HEK293T (cell line): Measurements from ENCODE around the gene ZNF778.
"Not testable (repeated sequence)": the region's sequence is repeated elsewhere in the genome, so short reads cannot be mapped to it uniquely, and the experiment has no call there.

Source experiments
- CTCF ChIA-PET: fragments of 350-600 bp; formaldehyde crosslinking; extraction: SDS; loops from one replicate; lab custom pipeline; 2021; ENCODE audit warnings: antibody characterized with exemption, inconsistent platforms; lab: Yijun Ruan, JAX
- POLR2A ChIA-PET: fragments of 350-600 bp; formaldehyde crosslinking; extraction: SDS; loops from one replicate; lab custom pipeline; 2020; ENCODE audit warnings: antibody characterized with exemption, inconsistent platforms; lab: Yijun Ruan, JAX
- DNase-seq: peaks from one replicate; pipeline ENCODE4 v3.0.0; 2012; ENCODE audit warnings: mixed read lengths; ENCODE audit errors: extremely low spot score
- ARNT ChIP-seq: fragments of 450-650 bp; IDR thresholded peaks from 2 replicates; pipeline ENCODE4 v1.6.1; 2017; ENCODE audit warnings: mild to moderate bottlenecking
- BHLHE40 ChIP-seq: fragments of 450-650 bp; IDR thresholded peaks from 2 replicates; pipeline ENCODE4 v1.6.1; 2016; ENCODE audit warnings: mild to moderate bottlenecking, moderate library complexity, borderline replicate concordance
- CTBP1 ChIP-seq: fragments of 450-650 bp; IDR thresholded peaks from 2 replicates; pipeline ENCODE4 v1.6.1; 2016; ENCODE audit warnings: borderline replicate concordance
- ELF4 ChIP-seq: fragments of 450-650 bp; IDR thresholded peaks from 2 replicates; pipeline ENCODE4 v1.6.1; 2017; ENCODE audit warnings: antibody characterized with exemption
- FOXA1 ChIP-seq: fragments of 450-650 bp; IDR thresholded peaks from 2 replicates; pipeline ENCODE4 v1.6.1; 2016; ENCODE audit warnings: mild to moderate bottlenecking
- FOXK2 ChIP-seq: fragments of 450-650 bp; IDR thresholded peaks from 2 replicates; pipeline ENCODE4 v1.6.1; 2016; ENCODE audit warnings: mild to moderate bottlenecking
- FOXM1 ChIP-seq: fragments of 450-650 bp; IDR thresholded peaks from 2 replicates; pipeline ENCODE4 v1.6.1; 2017; ENCODE audit warnings: mild to moderate bottlenecking, borderline replicate concordance
- HDGF ChIP-seq: fragments of 450-650 bp; IDR thresholded peaks from 2 replicates; pipeline ENCODE4 v1.6.1; 2017; ENCODE audit warnings: antibody characterized with exemption, borderline replicate concordance
- L3MBTL2 ChIP-seq: fragments of 450-650 bp; conservative IDR thresholded peaks from 2 replicates; pipeline ENCODE4 v1.6.1; 2016; ENCODE audit warnings: mild to moderate bottlenecking
- LEF1 ChIP-seq: fragments of 450-650 bp; IDR thresholded peaks from 2 replicates; pipeline ENCODE4 v1.6.1; 2017; ENCODE audit warnings: mild to moderate bottlenecking, borderline replicate concordance
- NFRKB ChIP-seq: fragments of 450-650 bp; IDR thresholded peaks from 2 replicates; pipeline ENCODE4 v1.6.1; 2016; ENCODE audit warnings: mild to moderate bottlenecking, moderate library complexity
- SP1 ChIP-seq: fragments of 450-650 bp; IDR thresholded peaks from 2 replicates; pipeline ENCODE4 v1.6.1; 2017
- SUZ12 ChIP-seq: fragments of 450-650 bp; IDR thresholded peaks from 2 replicates; pipeline ENCODE4 v1.6.1; 2016; ENCODE audit warnings: mild to moderate bottlenecking
- TARDBP ChIP-seq: fragments of 450-650 bp; IDR thresholded peaks from 2 replicates; pipeline ENCODE4 v1.6.1; 2016
- ZNF384 ChIP-seq: fragments of 450-650 bp; IDR thresholded peaks from 2 replicates; pipeline ENCODE4 v1.6.1; 2016
- TF ChIP-seq, protein P1 (sequence below): fragments of 450-650 bp; IDR thresholded peaks from 2 replicates; pipeline ENCODE4 v1.6.1; 2016

The ZNF778 gene

DNA sequence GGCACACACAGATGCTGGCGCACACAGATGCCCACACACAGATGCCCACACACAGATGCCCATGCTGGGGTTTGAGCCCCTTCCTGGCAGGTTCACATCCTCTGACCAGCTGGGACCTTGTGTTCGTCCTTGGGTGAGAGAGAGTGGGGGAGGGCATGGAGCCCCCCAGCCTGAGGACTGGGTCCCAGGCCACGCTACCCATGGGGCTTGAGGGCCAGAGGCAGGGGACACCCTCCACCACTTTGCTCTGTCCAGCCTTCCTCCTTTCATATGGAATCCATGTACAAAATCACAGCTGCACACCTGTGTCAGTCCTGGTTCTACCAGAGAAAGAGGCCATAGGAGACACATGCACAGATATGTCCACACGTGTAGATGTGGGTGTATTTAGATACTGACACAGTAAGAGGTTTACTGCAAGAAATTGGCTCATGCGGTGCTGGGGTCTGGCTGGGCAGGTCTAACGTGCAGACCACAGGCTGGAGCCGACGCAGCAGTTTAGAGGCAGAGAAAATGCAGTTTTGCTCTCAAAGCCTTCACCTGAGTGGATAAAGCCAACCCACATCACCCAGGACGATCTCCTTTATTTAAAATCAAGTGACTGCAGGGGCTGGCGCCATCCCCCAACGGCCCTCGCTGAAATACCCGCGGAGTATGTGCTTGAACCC, 28.0 kb upstream of the ZNF778 start:
- ChIA-PET CTCF (no interaction called here), POLR2A (no interaction called here)
- no peak for TF ChIP-seq LEF1
- TF ChIP-seq ELF4, result no peak
- no peak for DNase-seq

DNA sequence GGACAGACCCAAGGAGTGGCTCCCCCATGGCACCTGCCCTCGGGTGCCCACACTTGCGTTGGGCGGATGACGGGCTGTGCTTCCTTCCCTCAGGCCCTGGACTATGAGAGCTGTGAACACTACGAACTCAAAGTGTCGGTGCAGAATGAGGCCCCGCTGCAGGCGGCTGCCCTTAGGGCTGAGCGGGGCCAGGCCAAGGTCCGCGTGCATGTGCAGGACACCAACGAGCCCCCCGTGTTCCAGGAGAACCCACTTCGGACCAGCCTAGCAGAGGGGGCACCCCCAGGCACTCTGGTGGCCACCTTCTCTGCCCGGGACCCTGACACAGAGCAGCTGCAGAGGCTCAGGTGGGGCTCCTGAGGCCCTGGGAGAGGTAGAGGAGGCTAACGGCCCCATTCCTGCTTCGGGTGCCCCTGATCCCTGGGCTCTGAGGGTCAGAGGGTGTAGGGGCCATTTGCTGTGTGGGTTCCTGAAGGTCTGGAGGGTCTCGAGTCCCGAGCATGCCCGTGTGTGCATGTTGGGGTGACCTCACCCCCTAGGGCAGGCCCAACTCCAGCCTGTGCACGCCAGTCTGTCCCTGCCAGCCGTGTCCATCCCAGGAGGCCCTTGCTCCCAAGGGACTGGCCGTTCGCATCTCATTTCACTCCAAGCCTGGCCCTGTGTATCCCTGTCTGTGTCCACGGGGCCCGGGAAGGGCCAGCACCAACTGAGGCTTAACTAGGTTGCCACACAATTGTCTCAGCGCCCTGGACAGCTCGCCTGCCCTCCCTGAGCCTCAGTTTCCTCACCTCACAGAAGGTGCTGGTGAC, 27.1 kb upstream of the ZNF778 start:
- ChIA-PET CTCF (no interaction called here), POLR2A (no interaction called here)
- TF ChIP-seq TARDBP (no peak), CTBP1 (no peak), BHLHE40 (no peak), ZNF384 (no peak), FOXM1 (no peak), SUZ12 (no peak), ARNT (no peak), FOXK2 (no peak), HDGF (no peak), FOXA1 (no peak), NFRKB (no peak), ELF4 (no peak), LEF1 (no peak), SP1 (no peak), L3MBTL2 (no peak)
- TF ChIP-seq, protein P1, sequence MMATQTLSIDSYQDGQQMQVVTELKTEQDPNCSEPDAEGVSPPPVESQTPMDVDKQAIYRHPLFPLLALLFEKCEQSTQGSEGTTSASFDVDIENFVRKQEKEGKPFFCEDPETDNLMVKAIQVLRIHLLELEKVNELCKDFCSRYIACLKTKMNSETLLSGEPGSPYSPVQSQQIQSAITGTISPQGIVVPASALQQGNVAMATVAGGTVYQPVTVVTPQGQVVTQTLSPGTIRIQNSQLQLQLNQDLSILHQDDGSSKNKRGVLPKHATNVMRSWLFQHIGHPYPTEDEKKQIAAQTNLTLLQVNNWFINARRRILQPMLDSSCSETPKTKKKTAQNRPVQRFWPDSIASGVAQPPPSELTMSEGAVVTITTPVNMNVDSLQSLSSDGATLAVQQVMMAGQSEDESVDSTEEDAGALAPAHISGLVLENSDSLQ, result no peak
- DNase-seq, result no peak

DNA sequence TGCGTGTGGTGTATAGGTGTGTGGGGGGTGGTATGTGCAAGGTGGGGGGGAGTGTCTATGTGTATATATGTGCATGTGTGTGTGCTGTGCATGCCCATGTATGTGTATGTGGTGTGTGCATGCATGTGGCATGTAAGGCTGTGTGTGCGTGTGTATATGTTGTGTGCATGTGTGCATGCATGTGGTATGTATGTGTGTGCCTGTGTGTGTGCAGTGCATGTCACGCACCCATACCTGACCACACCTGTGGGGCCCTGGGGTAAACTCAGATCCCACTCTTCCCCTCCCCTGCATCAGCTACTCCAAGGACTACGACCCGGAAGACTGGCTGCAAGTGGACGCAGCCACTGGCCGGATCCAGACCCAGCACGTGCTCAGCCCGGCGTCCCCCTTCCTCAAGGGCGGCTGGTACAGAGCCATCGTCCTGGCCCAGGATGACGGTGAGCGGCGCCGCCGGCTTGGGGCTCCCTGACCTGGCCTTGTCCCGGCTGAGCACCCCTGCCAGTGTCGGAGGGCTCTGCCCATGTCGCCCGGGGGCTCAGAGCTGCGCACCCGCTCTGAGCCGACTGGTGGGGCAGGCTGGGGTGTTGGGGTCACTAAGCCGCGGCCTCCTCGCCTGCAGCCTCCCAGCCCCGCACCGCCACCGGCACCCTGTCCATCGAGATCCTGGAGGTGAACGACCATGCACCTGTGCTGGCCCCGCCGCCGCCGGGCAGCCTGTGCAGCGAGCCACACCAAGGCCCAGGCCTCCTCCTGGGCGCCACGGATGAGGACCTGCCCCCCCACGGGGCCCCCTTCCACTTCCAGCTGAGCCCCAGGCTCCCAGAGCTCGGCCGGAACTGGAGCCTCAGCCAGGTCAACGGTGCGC, 26.2 kb upstream of the ZNF778 start:
- POLR2A ChIA-PET, result no interaction called here
- no peak for DNase-seq
- TF ChIP-seq FOXM1, result no peak
- TF ChIP-seq, protein P1, result no peak
- TF ChIP-seq ZNF384, result no peak
- TF ChIP-seq FOXK2, result no peak
- CTCF ChIA-PET, result no interaction called here

DNA sequence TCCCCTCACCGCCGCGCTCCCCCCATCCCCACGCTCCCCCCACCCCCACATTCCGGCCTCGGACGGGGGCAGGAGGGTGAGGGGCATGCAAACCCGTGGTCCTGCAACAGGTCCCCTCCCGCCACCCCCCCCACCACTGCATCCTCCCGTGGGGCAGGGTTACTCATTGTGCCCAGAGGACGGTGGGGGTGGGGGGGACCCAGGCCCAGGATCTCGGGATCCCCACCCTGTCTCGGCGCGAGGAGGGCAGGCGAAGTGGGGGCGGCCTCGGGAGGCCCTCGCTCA, 25.7 kb upstream of the ZNF778 start:
- ChIA-PET CTCF (no interaction called here), POLR2A (no interaction called here)
- DNase-seq, result no peak
- TF ChIP-seq ARNT, result no peak
- TF ChIP-seq HDGF, result no peak
- TF ChIP-seq ZNF384, result no peak
- no peak for TF ChIP-seq FOXM1
- no peak for TF ChIP-seq TARDBP

DNA sequence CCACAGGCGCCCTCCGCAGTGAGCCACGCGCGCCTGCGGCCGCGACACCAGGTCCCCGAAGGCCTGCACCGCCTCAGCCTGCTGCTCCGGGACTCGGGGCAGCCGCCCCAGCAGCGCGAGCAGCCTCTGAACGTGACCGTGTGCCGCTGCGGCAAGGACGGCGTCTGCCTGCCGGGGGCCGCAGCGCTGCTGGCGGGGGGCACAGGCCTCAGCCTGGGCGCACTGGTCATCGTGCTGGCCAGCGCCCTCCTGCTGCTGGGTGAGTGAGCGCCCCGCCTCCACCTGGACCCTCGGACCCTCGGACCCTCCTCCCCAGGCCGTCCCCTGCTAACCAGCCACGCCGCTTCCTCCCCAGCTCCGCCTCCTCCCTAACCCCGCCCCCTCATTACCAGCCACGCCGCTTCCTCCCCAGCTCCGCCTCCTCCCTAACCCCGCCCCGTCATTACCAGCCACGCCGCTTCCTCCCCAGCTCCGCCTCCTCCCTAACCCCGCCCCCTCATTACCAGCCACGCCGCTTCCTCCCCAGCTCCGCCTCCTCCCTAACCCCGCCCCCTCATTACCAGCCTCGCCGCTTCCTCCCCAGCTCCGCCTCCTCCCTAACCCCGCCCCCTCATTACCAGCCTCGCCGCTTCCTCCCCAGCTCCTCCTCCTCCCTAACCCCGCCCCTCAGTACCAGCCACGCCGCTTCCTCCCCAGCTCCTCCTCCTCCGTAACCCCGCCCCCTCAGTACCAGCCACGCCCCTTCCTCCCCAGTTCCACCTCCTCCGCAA, 25.1 kb upstream of the ZNF778 start:
- CTCF ChIA-PET, POLR2A ChIA-PET: not testable (repeated sequence)
- peak; percentile 75 for DNase-seq

DNA sequence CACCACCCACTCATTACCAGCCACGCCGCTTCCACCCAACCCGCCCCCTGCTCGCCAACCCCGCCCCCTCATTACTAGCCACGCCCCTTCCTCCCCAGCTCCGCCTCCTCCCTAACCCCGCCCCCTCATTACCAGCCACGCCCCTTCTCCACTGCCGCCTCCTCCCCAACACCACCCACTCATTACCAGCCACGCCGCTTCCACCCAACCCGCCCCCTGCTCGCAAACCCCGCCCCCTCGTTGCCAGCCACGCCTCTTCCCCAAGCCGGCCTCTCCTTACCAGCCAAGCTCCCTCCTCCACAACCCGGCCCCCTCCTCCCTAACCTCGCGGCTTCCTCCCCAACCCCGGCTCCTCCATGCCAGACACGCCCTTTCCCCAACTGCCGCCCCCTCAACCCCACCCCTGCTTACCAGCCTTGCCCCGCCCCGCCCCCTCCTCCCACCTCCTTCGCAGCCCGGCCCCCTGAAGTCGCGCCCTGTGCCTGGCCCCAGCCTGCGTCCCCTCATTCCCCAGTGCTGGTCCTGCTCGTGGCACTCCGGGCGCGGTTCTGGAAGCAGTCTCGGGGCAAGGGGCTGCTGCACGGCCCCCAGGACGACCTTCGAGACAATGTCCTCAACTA, 24.4 kb upstream of the ZNF778 start:
- TF ChIP-seq ELF4, result no peak
- TF ChIP-seq HDGF, result no peak
- no peak for TF ChIP-seq FOXA1
- no peak for TF ChIP-seq SUZ12
- no peak for TF ChIP-seq L3MBTL2
- no peak for TF ChIP-seq ZNF384
- TF ChIP-seq SP1, result no peak
- TF ChIP-seq FOXK2, result no peak
- POLR2A ChIA-PET, result no interaction called here
- CTCF ChIA-PET, result no interaction called here
- peak; percentile 93 for DNase-seq
